A673 (cell line): ENCODE measurements around the gene SELENOW. TPM values are rescaled to one million over a fixed set of nuclear protein-coding genes. Genes with fewer than 3 reads are reported as not detected.

Experiments
- BruUV-seq: library from RNA; stranded (reverse); fragments of 400-500 nt; replicated peaks from 2 replicates; lab custom pipeline; 2021; lab: Mats Ljungman, UMichigan
- CTCF ChIA-PET: fragments of 300-600 bp; sonication (Branson Sonifier 250); formaldehyde crosslinking; loops from one replicate; lab custom pipeline; 2022; ENCODE audit warnings: antibody characterized with exemption; lab: Charles Lee
- POLR2A ChIA-PET: fragments of 300-600 bp; sonication (Branson Sonifier 250); formaldehyde crosslinking; loops from one replicate; lab custom pipeline; 2022; ENCODE audit warnings: antibody characterized with exemption; ENCODE audit not compliant: low non-redundant PET; lab: Charles Lee
- DNase-seq: peaks from one replicate; pipeline ENCODE4 v3.0.0-alpha.2; 2015; ENCODE audit warnings: low spot score
- H3K27ac ChIP-seq: fragments of 200-600 bp; sonication (generic); 2 replicates; pipeline ENCODE4 v1.5.1; 2016; ENCODE audit warnings: mixed run types, low read depth, mild to moderate bottlenecking, mixed read lengths, antibody characterized with exemption, low read length; ENCODE audit not compliant: poor library complexity, severe bottlenecking
- H3K27me3 ChIP-seq: fragments of 200-600 bp; sonication (generic); replicated peaks from 2 replicates; pipeline ENCODE4 v1.6.1; 2017; ENCODE audit warnings: mixed run types, low read depth, mild to moderate bottlenecking, mixed read lengths, antibody characterized with exemption, low read length; ENCODE audit not compliant: insufficient read depth, poor library complexity
- H3K36me3 ChIP-seq: fragments of 200-600 bp; sonication (generic); 2 replicates; pipeline ENCODE4 v1.6.1; 2016; ENCODE audit warnings: mixed run types, mild to moderate bottlenecking, mixed read lengths, antibody characterized with exemption, low read length; ENCODE audit not compliant: insufficient read depth, poor library complexity, severe bottlenecking
- H3K4me1 ChIP-seq: fragments of 200-600 bp; sonication (generic); 2 replicates; pipeline ENCODE4 v1.6.1; 2017; ENCODE audit warnings: mixed run types, mild to moderate bottlenecking, mixed read lengths, antibody characterized with exemption, low read length; ENCODE audit not compliant: insufficient read depth, poor library complexity, severe bottlenecking
- H3K4me3 ChIP-seq: fragments of 200-600 bp; sonication (generic); 2 replicates; pipeline ENCODE4 v1.5.1; 2016; ENCODE audit warnings: low read depth, mixed run types, mild to moderate bottlenecking, mixed read lengths, low read length; ENCODE audit not compliant: poor library complexity, severe bottlenecking
- H3K9me3 ChIP-seq: fragments of 200-600 bp; sonication (generic); 2 replicates; pipeline ENCODE4 v1.6.1; 2016; ENCODE audit warnings: mixed run types, low read depth, mild to moderate bottlenecking, mixed read lengths, antibody characterized with exemption, low read length; ENCODE audit not compliant: poor library complexity, severe bottlenecking
- EZH2 ChIP-seq: fragments of 200-600 bp; sonication (generic); IDR thresholded peaks from 2 replicates; pipeline ENCODE4 v1.6.1; 2017; ENCODE audit warnings: borderline replicate concordance, low read depth, mild to moderate bottlenecking, mixed read lengths, antibody characterized with exemption, low read length; ENCODE audit not compliant: poor library complexity, severe bottlenecking
- intact Hi-C: fragments of 100-400 bp; cut with micrococcal nuclease; formaldehyde crosslinking; loops from one replicate; pipeline ENCODE4 v1.10.0; 2022; ENCODE audit not compliant: unreplicated experiment
- total RNA-seq: library from RNA; stranded (reverse); gene quantifications from 2 replicates; pipeline ENCODE4 v1.2.3, GENCODE V29; 2021
- TF ChIP-seq, protein P1 (sequence below): fragments of 300-800, 200-600 bp; sonication (generic); conservative IDR thresholded peaks from 2 replicates; pipeline ENCODE4 v1.5.1; 2017; ENCODE audit warnings: low read depth, mild to moderate bottlenecking, antibody characterized with exemption, low read length, moderate library complexity, mixed read lengths

The SELENOW gene
- total RNA-seq, 1 experiment from 2014 or later, result 107 TPM

DNA sequence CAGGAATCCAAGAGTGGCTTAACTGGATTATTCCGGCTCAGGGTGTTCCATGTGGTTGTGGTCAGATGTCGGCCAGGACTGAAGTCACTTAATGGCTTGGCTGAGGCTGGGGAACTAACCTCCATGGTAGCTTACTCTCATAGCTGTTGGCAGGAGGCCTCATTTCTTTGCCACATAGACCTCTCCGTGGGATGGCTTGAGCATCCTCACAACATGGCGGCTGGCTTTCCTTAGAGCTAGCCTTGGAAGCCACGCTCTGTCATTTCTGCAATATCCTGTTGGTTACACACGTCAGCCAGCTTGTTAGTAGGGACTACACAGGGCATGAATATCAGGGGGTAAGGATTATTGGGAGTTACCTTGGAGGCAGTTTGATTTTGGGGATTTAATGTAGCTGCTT lies 48.3 kb downstream of the SELENOW start:
- DNase-seq, result no peak
- Histone ChIP-seq H3K4me1 (no peaks in the 10 kb centered on the region), H3K36me3 (no peaks in the 10 kb centered on the region), H3K27ac (no peak overlapping the region), H3K27me3 (no peaks in the 10 kb centered on the region), H3K9me3 (no peaks in the 10 kb centered on the region), H3K4me3 (no peak overlapping the region)
- CTCF ChIA-PET, result no interaction called here
- POLR2A ChIA-PET, result no interaction called here
- BruUV-seq, result no TSS peak
- intact Hi-C loops, result no loop called here
- TF ChIP-seq, protein P1, sequence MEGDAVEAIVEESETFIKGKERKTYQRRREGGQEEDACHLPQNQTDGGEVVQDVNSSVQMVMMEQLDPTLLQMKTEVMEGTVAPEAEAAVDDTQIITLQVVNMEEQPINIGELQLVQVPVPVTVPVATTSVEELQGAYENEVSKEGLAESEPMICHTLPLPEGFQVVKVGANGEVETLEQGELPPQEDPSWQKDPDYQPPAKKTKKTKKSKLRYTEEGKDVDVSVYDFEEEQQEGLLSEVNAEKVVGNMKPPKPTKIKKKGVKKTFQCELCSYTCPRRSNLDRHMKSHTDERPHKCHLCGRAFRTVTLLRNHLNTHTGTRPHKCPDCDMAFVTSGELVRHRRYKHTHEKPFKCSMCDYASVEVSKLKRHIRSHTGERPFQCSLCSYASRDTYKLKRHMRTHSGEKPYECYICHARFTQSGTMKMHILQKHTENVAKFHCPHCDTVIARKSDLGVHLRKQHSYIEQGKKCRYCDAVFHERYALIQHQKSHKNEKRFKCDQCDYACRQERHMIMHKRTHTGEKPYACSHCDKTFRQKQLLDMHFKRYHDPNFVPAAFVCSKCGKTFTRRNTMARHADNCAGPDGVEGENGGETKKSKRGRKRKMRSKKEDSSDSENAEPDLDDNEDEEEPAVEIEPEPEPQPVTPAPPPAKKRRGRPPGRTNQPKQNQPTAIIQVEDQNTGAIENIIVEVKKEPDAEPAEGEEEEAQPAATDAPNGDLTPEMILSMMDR, result no peak
- TF ChIP-seq EZH2, result no peak

DNA sequence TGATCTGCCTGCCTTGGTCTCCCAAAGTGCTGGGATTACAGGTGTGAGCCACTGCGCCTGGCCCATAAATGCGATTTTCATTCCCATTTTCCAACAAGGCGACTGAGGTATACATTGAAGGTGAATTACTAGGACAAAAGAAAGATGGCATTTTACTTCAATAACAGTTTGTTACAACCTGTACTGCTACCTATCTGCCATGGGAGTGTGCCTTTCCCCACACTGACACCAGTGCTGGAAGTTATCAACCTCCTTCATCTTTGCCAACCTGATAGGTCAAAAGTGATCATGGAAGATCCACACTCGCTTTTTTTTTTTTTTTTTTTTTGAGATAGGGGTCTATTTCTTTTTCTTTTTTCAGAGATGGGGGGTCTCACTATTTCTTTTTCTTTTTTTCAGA lies 54.2 kb downstream of the SELENOW start:
- Histone ChIP-seq H3K36me3 (no peaks in the 10 kb centered on the region), H3K4me3 (no peak overlapping the region), H3K4me1 (no peaks in the 10 kb centered on the region), H3K27me3 (no peaks in the 10 kb centered on the region), H3K27ac (no peak overlapping the region), H3K9me3 (no peaks in the 10 kb centered on the region)
- no TSS peak for BruUV-seq
- POLR2A ChIA-PET, result no interaction called here
- intact Hi-C loops, result no loop called here
- CTCF ChIA-PET, result no interaction called here
- no peak for DNase-seq
- TF ChIP-seq, protein P1, result no peak
- TF ChIP-seq EZH2, result no peak

Other genes starting within 250 kb of the SELENOW start
- gene ZNF541, start 205.6 kb upstream of the SELENOW start, total RNA-seq, result not detected in 2 replicates
- gene BICRA, start 169.6 kb upstream of the SELENOW start, total RNA-seq, result 23.1 and 24.3 TPM in 2 replicates
- 2.9 and 3.0 TPM in 2 replicates for gene EHD2, start 65.3 kb upstream of the SELENOW start, total RNA-seq
- 146 and 172 TPM in 2 replicates for gene NOP53, start 33.2 kb upstream of the SELENOW start, total RNA-seq
- gene TPRX1, start 25.8 kb downstream of the SELENOW start, total RNA-seq, result not detected in 2 replicates
- not detected in 2 replicates for gene CRX, start 43.2 kb downstream of the SELENOW start, total RNA-seq
- gene TPRX2, start 80.5 kb downstream of the SELENOW start, total RNA-seq, result not detected in 2 replicates
- not detected in 2 replicates for gene SULT2A1, start 107.6 kb downstream of the SELENOW start, total RNA-seq
- not detected in 2 replicates for gene BSPH1, start 213.5 kb downstream of the SELENOW start, total RNA-seq
- gene ELSPBP1, start 215.9 kb downstream of the SELENOW start, total RNA-seq, result 0.47 and 1.0 TPM in 2 replicates